ENCODE measurements around the gene XXYLT1.
"Not testable (repeated sequence)": the region's sequence is repeated elsewhere in the genome, so short reads cannot be mapped to it uniquely, and the experiment has no call there.

The XXYLT1 gene

DNA sequence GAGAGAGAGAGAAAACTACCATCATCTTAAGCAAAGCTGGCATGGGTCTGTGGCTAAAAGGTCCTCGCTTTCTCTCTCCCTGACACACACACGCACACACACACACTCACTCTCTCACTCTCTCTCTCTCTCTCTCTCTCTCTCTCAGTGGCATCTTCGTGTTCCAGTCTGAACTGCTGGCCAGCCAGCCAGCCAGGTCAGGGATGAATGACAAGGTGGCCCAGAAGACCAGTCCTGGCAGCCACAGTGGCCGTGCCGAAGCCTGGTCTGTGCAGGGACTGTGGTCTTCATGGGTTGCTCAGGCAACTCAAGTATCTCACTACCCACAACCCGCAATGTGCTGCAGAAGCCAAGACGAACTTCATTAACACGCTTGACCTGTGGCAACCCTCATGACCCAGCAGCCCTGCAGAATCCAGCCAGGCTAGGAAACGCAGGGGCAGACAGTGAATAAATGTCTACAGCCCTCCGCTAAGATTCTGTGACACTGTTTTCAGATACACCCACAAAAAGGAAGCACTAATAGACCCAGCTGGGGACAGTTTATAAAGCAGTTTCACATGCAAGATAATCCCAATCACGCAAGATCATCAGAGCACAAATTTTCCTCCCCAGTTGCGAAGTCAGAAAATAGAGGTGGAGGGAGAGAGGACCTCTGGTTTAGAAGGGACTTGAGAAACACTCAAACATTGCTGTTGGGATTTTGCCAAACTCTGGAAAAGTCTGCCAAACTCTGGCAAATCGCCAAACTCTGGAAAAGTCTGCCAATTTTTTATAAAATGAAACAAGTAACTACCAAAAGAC is 66.4 kb downstream of the XXYLT1 start:
- DNase-seq = no peak

DNA sequence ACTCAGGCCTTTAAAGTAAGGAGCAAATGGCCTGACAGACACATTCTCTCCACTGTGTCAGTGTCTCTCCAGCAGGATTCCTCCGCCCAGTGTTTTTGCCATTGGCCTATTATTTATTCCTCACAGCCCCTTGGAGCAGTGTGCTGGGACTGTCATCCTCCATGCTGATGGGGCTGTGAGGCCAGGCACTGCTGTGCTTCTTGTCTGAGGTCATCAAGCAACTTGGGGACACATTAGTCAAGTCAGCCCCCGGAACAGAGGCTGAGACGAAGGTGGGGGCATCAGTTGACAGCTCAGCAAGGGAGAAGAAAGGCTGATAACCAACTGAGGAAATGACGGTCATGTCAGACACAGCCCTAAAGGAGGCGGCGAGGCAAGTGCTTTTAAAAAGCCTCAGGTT is 67.4 kb downstream of the XXYLT1 start:
- no peak for DNase-seq

DNA sequence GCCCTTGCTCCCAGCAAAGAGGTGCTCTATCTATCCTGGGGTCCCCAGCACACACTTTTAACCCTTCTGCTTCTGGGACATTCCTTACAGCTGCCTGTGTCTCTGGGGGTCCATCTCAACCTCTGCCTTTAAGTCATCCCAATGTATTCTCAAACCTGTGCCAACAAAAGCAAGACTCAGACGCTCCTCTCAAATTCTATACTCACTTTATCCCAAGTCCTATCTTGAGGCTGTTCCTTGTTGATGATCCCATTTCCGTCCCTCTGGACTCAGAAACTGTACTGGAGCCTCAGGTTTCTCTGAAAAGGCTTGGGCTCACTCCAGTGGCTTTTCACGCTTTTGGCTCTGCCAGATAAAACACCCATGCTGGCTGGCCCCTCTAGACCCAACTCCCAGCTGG is 69.7 kb downstream of the XXYLT1 start:
- no peak for DNase-seq

DNA sequence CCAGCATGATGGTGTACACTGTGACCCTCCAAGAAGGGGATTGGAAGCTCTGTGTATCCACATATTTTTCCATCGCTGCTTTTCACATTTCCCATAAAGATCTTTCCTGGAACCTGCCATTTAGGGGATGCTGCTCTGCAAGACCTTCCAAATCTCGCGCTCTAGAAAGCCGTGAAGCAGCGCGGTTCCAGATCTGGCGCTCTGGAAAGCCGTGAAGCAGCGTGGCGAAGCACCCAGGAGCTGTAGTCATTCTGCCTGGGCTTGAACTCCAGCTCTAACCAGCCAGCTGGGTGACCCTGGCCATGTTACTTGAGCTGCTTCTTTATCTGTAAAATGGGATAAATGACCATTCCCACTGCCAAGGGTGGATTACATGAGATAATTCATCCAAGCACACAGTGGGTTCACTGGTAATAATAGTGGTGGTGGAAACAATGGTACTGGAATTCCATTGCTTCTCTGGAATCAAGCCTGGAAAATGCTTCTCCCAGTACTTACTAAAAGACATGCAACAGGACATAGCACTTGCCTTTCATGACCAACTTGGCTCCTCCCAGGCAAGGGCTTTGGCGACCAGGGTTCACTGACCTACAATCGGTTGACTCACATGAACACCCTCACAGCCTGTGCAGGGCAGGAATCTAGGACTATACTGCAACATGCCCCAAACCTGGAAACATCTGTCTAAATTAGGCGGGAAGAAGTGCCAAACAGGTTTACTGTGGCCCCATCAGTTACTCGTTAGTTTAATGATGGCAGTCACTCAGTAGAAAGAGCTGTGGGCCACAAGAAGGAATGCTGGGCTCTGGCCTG is 70.7 kb downstream of the XXYLT1 start:
- no peak for DNase-seq

DNA sequence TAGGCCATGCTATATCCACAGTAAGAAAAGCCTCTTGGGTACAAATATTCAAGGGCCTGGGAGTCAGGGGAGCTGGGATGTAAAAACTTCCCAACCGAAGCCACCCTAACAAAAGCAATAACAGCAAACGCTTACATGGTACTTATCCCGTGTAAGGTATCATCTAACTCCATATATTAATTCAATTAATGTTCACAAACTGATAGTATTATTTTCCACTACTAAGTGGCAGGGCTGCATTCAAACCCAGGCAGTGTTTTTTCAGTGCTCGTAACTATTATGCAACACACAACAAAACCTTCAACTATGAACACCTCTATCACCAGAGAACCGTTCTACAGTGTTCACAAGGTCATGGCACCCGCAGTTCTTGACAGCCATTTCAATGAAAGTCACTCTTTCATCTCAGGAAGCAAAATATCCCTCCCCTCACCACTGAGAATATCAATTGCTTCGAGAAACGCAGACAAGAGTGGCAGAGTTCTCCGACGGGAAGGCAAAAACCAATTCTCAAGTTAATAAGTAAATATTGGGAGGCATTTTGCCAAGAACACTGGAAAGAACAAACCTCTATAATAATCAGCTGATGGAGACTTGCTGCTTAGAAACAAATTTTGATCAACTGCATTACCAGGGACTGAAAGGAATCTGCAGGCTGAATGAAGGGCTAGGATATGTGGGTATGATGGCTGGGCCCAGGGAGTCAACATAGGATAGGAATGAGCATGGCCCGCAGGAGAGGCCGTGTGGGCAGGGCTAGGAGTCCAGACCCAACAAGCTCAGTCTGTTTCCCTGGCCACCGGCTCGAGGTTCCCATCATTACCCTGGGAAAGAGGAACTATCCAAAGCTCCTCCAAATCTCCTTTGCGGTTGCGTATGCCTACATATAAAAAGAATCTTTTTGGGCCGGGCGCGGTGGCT is 72.3 kb downstream of the XXYLT1 start:
- no peak for DNase-seq

DNA sequence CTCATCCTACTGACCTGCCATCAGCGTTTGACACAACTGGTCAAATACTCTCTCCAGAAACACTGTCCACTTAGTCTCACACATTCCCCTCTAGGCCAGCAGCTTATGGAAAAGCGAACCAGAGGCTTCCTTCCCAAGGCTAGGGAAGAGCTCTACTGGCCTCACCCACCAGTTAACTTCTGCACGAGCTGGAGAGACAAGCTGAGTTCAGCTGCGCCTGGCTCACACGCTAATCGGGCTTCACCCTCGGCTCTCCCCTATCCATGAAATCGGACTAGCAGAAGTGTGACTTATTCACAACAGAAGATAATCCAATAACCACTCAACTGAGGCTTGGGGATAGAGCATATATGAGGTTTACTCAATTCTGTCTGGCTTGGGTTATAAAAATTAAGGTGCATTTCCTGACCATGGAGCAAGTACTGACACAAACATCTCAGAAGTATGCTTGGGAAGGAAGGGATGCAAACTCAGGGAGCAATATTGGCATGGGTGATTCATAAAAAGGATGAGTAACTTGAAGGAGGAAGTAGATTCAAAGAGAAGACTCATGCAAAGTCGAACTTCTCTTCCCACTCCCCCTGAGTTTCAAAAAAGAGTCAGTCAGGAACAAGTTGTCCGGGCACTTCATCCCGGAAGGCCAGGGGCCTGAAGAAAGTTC is 73.1 kb downstream of the XXYLT1 start:
- no peak for DNase-seq

DNA sequence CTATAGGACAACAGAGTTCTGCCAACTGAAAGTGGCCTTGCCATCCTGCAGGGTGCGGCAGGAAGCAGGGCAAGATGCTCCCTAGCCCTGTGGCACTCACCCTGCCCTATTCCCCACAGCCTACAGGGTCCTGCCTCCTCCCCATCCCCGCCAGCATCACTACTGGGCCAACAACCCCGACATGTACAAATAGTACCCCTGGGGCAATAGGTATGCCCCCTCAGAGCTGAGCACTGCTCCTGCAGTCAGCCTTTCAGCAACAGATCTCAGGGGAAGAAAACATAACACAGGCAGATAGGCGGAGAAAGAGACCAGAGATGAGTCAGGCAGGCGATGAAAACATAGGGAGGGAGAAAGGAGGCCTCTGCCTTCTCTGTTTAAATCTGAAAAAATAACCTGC is 74.7 kb downstream of the XXYLT1 start:
- no peak for DNase-seq

DNA sequence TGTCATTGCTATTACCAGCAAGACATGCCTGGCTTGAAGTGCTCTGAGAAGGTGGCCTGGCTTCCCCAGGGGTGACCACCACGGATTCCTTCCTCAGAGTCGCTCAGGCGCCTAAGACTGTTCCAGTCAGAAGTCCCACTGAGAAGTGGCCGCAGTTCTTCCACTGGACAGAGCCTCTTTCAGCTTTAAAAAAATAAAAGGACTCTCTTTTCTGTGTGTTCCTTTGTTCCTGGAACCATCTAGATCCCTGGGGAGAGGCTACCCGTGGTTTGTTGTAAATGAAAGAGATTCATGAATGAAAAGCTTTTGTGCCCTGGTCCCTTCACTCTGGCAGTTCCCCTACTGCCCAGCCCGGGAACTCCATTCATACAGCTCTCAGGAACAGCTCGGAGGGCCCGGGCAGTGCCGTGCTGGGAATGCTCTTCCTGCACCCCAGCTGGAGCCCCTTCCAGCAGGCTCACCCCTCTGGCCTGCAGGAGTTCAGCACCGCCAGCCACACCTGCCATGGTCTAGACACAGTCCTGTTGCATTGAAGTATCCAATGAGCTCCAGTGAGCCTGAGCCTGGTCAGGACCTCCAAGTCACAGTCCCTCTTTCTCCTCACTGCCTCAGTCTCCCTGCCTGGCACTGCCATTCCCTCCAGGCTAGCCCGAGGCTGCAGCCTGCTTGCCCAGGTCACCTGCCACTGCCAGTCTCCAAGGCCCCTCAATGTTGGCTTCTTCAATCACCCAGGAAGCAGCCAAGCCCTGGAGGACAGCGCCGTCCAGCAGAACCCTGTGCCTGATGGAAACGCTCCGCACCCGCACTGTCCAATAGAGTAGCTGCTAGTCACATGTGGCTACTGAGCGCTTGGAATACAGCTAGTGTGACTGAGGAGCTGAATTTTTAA is 75.4 kb downstream of the XXYLT1 start:
- DNase-seq = no peak

DNA sequence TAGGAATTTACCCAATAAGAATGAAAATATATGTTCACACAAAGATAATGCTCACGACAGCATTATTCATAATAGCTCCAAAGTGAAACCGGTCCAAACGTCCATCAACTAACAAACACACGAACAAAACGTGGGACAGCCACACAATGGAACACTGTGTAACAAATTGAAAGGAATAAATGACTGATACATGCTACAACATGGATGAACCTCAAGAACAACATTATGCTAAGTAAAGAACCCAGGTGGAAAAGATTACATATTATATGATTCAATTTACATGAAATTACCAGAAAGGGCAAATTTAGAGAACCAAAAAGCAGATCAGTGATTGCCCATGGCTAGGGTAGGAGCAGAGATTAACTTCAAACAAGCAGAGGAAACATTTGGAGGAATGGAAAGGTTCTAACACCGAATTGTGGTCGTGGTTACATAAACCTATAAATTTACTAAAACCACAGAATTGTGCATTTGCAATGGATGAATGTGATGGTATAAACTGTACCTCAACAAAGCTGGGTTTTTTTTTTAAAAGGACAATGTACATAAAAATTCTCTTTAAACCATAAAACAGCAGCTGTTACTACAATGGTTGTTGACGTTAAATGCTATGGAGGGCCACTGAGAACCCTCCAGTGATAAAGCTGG is 76.3 kb downstream of the XXYLT1 start:
- DNase-seq = no peak

DNA sequence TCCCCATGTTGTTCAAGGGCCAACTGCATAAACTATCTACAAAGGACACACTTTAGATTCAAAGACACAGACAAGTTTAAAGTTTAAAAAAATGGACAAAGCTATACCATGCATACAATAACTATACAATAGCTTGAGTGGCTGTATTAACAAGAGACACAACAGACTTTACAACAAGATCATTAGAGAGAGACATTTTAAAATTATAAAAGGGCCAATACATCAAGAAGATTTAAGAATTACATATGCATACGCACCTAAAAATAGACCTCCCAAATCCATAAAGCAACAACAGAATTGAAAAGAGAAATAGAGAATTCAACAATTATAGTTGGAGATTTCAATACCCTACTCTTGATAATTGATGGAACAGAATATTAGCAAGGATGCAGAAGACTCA is 79.4 kb downstream of the XXYLT1 start:
- DNase-seq = no peak

DNA sequence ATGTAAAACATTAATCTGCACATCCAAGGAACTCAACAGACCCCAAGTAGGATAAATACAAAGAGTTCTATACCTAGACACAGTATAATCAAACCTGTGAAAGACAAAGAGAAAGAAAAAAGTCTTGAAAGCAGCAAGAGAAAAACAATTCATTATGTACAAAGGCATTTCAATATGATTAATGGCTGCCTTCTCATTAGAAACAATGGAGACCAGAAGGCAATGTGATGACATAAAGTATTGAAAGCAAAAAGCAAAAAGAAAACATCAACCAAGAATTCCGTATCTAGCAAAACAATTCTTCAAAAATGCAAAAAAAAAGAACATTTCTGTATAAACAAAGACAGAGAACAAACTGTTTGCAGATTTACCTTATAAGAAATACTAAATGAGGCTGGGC is 81.1 kb downstream of the XXYLT1 start:
- no peak for DNase-seq

DNA sequence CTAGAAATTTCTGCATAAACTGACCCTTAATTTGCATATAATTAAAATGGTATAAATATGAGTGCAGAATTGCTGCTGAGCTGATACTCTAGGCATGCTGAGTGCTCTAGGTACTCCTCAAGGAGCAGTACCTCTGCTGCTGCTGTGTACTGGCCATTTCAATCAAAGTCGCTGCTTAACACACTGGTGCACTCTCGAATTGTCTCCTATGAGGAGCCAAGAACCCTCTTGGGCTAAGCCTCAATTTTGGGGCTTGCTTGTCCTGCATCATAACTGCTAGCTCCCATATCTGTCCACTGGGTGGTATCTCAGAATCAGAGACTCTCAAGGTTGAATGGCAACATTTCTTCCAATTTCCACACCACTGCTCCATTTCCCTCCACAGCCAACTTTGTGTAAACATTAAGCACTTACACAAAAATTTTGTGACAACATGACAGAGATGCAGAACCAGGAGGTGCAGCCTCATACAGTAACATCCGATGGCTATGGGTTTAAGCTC is 82.5 kb downstream of the XXYLT1 start:
- DNase-seq = no peak

DNA sequence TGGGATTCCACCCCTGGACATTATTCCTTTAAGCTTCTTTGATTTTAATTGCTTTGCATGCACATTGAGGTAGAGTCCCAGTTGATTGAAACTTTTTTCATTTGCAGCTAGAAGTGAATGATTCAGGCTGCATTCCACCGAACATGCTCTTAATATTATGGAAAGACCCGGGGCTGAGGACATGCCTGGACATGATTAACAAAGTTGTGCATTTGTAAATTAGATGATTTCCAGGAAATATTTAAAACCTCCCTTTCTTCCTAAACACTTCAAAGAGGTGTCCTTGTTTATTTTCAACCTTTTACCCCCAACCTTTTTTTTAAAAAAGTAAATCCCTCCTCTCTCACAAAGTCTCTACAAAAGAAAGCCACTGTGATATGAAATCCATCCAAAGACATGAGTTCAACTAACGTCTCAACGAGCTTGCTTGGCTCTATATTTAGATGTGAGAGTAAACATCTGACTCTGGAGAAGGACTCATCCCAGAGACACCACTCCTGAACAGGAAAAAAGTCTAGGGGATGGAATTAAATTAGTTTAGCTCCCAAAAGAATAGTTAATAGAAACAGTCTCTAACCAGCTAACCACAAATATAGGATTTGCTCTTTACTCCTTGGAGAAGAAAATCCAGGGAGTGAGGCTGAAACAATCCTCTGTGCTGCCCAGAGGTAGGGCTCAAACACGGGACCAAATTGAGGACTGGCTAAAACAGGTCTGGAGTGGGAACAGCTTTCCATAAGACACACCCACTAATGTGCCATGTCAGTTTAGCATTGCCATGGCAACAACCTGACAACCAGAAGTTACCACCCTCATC is 83.1 kb downstream of the XXYLT1 start:
- DNase-seq = no peak

DNA sequence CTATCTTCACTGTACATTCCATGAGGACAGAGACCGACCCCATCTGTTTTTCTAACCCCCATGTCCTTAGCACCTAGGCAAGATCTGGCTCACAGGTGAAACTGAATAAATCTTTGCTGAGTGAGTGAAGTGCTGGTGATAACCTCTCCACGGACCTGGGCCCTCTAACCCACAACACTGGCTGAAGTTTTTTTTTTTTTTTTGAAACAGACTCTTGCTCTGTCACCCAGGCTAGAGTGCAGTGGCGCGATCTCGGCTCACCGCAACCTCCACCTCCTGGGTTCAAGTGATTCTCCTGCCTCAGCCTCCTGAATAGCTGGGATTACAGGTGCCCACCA is 84.3 kb downstream of the XXYLT1 start:
- not testable (repeated sequence) for DNase-seq

DNA sequence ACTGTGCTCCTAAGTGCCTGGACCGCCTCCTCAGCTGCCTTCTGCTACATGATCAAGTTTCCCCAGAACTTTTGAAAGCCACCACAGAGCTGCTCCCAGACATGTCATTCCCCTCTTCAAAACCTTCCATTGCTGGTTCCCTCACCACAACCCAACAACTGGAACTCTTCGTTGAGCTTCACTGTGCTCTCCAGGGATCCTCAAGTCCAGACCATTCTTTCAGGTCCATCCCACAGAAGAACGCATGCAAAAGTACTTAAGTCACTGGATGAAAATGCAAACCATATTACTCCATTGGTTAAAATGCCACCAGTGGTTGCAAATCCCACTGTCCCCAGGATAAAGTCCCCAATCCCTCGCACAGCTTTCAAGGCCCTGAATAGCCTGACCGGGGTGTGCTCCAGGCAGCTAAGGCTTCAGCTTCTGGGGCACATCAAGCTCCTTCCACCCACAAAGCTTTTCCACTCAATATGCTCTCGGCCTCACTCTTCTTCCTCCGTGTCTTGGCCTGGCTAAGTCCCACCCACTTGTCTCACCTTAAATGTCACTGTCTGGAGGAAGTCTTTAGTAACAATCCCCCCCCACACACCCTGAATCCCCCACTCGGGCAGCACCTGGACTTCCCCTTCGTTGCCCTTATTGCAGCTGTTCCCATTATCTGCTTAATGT is 84.8 kb downstream of the XXYLT1 start:
- no peak for DNase-seq

DNA sequence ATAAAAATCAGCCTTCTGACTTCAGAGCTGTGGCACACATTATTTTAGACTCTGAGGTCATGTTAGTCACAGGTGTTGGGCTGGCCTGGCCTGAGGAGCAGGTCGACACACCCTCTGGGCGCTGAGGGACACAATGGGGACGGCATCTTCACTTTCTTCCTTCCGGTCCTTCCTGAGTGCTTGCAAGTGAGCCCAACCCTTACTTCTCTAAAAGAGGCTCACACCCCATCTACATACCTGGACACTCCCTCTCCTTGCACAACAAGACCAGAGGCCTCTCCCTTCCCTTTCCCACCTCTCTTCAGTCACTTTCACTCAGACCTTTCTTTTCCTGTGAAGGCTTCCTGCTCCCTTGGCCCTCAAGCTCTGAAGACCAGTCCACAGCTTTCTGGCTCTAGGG is 85.4 kb downstream of the XXYLT1 start:
- DNase-seq = no peak

DNA sequence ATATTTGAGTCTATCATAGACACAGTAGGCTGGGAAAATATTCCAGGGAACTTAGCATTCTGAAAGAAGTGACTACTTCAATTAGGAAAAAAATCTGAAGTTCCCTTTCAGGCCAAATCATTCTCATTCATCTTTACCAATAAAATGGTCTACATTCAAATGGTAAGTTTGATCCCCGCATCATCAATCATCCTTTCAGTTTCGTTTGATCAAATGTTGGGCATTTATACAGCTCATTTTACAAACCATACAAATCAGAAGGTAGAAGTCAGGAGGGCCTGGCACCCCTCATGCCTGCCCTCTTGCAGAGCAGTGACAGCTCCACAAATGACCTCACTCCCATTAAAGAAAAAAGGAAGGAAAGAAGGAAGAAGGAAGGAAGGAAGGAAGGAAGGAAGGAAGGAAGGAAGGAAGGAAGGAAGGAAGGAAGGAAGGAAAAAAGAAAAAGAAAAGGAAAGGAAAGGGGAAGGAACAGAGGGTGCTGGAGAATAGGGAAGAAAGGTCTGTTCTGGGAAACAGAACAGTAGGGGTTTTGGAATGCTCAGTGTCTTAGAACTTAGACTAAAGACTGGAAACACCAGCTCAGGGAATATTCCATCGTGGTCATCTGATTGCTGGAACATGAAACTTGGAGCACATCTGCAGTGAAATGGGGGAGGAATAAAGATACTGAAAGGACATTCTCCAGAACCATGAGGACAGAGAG is 86.1 kb downstream of the XXYLT1 start:
- DNase-seq = no peak

DNA sequence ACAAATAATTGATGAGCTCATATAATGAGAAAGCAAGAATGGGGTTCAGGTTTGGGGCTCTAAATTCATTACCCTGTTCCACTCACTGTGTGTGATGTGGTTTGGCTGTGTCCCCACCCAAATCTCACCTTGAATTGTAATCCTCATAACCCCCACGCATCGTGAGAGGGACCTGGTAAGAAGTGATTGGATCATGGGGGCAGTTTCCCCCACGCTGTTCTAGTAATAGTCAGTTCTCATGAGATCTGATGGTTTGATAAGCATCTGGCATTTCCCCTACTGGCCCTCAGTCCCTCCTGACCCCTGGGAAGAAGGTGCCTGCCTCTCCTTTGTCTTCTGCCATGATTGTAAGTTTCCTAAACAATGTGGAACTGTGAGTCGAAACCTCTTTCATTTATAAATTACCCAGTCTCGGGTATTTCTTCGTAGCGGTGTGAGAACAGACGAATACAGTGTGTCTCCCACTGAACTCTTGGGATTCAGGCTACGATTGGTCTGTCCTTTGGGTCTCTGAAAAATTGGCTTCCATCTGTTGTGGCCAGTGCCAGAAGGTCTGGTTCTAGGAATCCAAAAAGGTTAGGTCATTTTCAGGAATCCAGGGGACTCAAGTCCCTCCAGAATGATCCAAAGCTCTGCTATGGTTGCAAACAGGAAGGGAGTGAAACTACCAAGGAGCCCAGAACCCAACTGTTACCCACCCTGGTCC is 87.7 kb downstream of the XXYLT1 start:
- DNase-seq = no peak
